ENCODE results near the gene MROH2A.

MROH2A gene

GRCh38 chr2:233832869-233833311 is 54.8 kb downstream of the MROH2A start:
- H3K9ac ChIP-seq (ENCODE audit: low read depth, low read length, poor library complexity, severe bottlenecking) = no peak overlapping the region
- no peaks in the 10 kb centered on the region for H3K9me2 ChIP-seq (replicated peaks; ENCODE audit: low read depth, low read length)
- H3K79me2 ChIP-seq (ENCODE audit: insufficient read depth, low read length) = peaks cover 32% of the 10 kb centered on the region
- no peak overlapping the region for H2AFZ ChIP-seq (ENCODE audit: low read length)
- no peak overlapping the region for H3K4me2 ChIP-seq (ENCODE audit: low read depth, low read length, poor library complexity, severe bottlenecking)
- no peak overlapping the region for H3K4me3 ChIP-seq (ENCODE audit: low read length, poor library complexity, severe bottlenecking)
- peaks cover 7% of the 10 kb centered on the region for H3K4me1 ChIP-seq (ENCODE audit: insufficient read depth, low read length, poor library complexity, severe bottlenecking)
- H3K27me3 ChIP-seq (ENCODE audit: insufficient read depth, low read length, poor library complexity, severe bottlenecking) = no peaks in the 10 kb centered on the region
- H3K9me3 ChIP-seq (ENCODE audit: insufficient read depth, low read depth, low read length) = no peaks in the 10 kb centered on the region
- peaks cover 2% of the 10 kb centered on the region; the same call in 1 of the 2 replicates for H3F3A ChIP-seq (ENCODE audit: low read depth)
- peaks cover 57% of the 10 kb centered on the region for H3K36me3 ChIP-seq (ENCODE audit: insufficient read depth, low read length)
- TF ChIP-seq EZH2phosphoT487 (IDR thresholded peaks at IDR 0.05; ENCODE audit: borderline replicate concordance) (no peak), CTCF (conservative IDR thresholded peaks at IDR 0.05; ENCODE audit: low read length) (no peak; the same call in 1 of the 2 replicates)
- H4K20me1 ChIP-seq (ENCODE audit: insufficient read depth, low read length, poor library complexity, severe bottlenecking) = peaks cover 12% of the 10 kb centered on the region

GRCh38 chr2:233833345-233833744 is 55.2 kb downstream of the MROH2A start:
- Histone ChIP-seq H3K9ac (ENCODE audit: low read depth, low read length, poor library complexity, severe bottlenecking) (no peak overlapping the region), H3K36me3 (ENCODE audit: insufficient read depth, low read length) (peaks cover 61% of the 10 kb centered on the region), H3K4me2 (ENCODE audit: low read depth, low read length, poor library complexity, severe bottlenecking) (no peak overlapping the region), H3K9me2 (replicated peaks; ENCODE audit: low read depth, low read length) (no peaks in the 10 kb centered on the region), H3K79me2 (ENCODE audit: insufficient read depth, low read length) (peaks cover 37% of the 10 kb centered on the region), H3K9me3 (ENCODE audit: insufficient read depth, low read depth, low read length) (no peaks in the 10 kb centered on the region), H4K20me1 (ENCODE audit: insufficient read depth, low read length, poor library complexity, severe bottlenecking) (peaks cover 16% of the 10 kb centered on the region), H3K27me3 (ENCODE audit: insufficient read depth, low read length, poor library complexity, severe bottlenecking) (no peaks in the 10 kb centered on the region), H3K4me3 (ENCODE audit: low read length, poor library complexity, severe bottlenecking) (no peak overlapping the region), H3F3A (ENCODE audit: low read depth) (peaks cover 2% of the 10 kb centered on the region; the same call in 1 of the 2 replicates), H2AFZ (ENCODE audit: low read length) (no peak overlapping the region), H3K4me1 (ENCODE audit: insufficient read depth, low read length, poor library complexity, severe bottlenecking) (peaks cover 12% of the 10 kb centered on the region)
- TF ChIP-seq EZH2phosphoT487 (IDR thresholded peaks at IDR 0.05; ENCODE audit: borderline replicate concordance) (no peak), CTCF (conservative IDR thresholded peaks at IDR 0.05; ENCODE audit: low read length) (no peak)

DNA sequence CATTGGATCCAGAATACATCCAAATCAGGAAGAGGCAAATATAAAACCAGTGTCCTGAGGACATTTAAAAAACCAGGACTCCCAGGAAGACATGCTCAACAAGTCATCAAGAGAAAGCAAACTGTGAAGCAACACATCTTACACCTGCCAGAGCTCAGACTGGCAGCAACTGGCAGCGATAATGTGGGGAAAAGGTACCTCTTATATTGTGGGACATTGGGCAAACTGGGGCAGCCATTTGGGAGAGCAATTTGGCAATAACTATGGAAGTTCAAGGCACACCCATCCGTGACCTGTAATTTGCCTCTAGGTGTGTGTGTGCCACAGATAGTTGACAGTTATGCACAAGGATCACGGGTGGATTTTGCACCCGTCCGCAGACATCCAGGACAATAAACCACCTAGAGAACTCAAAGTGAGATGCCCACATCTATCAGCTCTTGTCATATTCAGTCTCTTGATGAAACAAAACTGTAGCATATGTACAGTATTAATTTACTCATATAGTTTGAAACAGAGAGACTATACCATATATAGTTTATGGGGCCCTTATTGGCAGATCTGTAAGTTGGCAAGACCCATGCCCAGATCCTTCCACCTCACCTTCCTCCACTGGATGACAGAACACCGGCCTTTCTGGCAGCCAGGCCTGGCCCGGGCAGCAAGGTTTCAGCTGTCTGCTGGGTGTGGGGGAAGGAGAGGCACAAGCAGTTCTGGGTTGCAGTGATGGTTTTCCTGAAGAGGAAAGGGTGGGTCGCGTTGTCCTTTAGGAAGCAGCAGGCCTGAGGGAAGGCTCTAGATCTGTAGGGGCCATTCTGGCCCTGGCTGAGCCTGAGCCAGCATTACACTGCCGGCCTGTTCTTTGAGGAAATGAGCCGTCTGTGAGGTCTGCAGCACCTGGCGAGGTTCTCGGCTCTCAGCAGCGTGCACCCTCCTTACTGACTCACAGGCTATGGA is 57.4 kb downstream of the MROH2A start:
- peaks cover 2% of the 10 kb centered on the region; the same call in 1 of the 2 replicates for H3F3A ChIP-seq (ENCODE audit: low read depth)
- H3K36me3 ChIP-seq (ENCODE audit: insufficient read depth, low read length) = peaks cover 83% of the 10 kb centered on the region

More for the DNA sequence above, 57.4 kb downstream of the MROH2A start:
- Histone ChIP-seq H3K4me2 (ENCODE audit: low read depth, low read length, poor library complexity, severe bottlenecking) (no peak overlapping the region), H3K79me2 (ENCODE audit: insufficient read depth, low read length) (peaks cover 59% of the 10 kb centered on the region), H3K4me3 (ENCODE audit: low read length, poor library complexity, severe bottlenecking) (no peak overlapping the region), H3K27me3 (ENCODE audit: insufficient read depth, low read length, poor library complexity, severe bottlenecking) (no peaks in the 10 kb centered on the region), H4K20me1 (ENCODE audit: insufficient read depth, low read length, poor library complexity, severe bottlenecking) (peaks cover 38% of the 10 kb centered on the region), H3K9me3 (ENCODE audit: insufficient read depth, low read depth, low read length) (no peaks in the 10 kb centered on the region), H3K9me2 (replicated peaks; ENCODE audit: low read depth, low read length) (no peaks in the 10 kb centered on the region), H3K4me1 (ENCODE audit: insufficient read depth, low read length, poor library complexity, severe bottlenecking) (peaks cover 33% of the 10 kb centered on the region), H3K9ac (ENCODE audit: low read depth, low read length, poor library complexity, severe bottlenecking) (no peak overlapping the region), H2AFZ (ENCODE audit: low read length) (no peak overlapping the region)
- no peak for TF ChIP-seq CTCF (conservative IDR thresholded peaks at IDR 0.05; ENCODE audit: low read length)
- no peak for TF ChIP-seq EZH2phosphoT487 (IDR thresholded peaks at IDR 0.05; ENCODE audit: borderline replicate concordance)
